ENCODE results near the gene PROSER2.

DNA sequence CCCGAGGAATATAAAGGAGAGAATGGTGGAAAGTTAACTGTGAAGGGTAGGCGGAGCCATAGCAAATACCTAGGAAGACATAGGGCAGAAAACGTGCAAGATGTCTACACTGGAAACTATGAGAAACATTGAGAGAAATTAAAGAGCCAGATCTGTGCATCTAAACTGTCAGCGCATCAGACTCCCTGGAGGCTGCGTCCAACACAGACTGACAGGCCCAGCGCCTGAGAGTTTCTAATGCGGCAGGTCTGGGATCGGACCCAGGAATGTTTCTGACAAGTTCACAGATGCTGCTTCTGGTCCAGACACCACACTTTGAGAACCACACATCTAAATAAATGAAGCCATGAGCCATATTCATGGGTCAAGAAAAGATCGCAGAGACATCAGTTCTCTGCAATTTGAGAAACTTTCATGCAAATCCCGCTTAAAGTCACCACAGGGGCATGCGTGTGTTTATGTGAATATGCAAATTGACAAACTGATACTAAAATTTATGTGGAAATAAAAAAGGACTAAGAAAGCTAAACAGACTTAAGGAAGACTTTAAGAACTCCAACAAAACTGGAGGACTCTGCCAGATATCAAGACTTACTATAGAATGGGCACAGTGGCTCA lies 38.8 kb downstream of the PROSER2 start:
- TF ChIP-seq EZH2phosphoT487 (conservative IDR thresholded peaks at IDR 0.05; ENCODE audit: low read length), result no peak
- TF ChIP-seq, protein P1, sequence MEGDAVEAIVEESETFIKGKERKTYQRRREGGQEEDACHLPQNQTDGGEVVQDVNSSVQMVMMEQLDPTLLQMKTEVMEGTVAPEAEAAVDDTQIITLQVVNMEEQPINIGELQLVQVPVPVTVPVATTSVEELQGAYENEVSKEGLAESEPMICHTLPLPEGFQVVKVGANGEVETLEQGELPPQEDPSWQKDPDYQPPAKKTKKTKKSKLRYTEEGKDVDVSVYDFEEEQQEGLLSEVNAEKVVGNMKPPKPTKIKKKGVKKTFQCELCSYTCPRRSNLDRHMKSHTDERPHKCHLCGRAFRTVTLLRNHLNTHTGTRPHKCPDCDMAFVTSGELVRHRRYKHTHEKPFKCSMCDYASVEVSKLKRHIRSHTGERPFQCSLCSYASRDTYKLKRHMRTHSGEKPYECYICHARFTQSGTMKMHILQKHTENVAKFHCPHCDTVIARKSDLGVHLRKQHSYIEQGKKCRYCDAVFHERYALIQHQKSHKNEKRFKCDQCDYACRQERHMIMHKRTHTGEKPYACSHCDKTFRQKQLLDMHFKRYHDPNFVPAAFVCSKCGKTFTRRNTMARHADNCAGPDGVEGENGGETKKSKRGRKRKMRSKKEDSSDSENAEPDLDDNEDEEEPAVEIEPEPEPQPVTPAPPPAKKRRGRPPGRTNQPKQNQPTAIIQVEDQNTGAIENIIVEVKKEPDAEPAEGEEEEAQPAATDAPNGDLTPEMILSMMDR (IDR thresholded peaks at IDR 0.05; ENCODE audit: insufficient read depth, low read length, poor library complexity, severe bottlenecking), result no peak
